NCI-H128 (cell line): Measurements from ENCODE around the gene SLC25A25.
"Not testable (repeated sequence)": the region's sequence is repeated elsewhere in the genome, so short reads cannot be mapped to it uniquely, and the experiment has no call there.

ENCODE experiments used
- DNase-seq: peaks from one replicate; lab custom pipeline; 2025; ENCODE audit not compliant: unreplicated experiment; lab: John Stamatoyannopoulos, UW

Gene SLC25A25

GRCh38 chr9:128123451-128124080 lies 55.5 kb downstream of the SLC25A25 start:
- DNase-seq: no peak

- DNase-seq: no peak
Observed at GRCh38 chr9:128124451-128124850, 56.4 kb downstream of the SLC25A25 start.

- peak; percentile 25 for DNase-seq
Observed at GRCh38 chr9:128124873-128125579, 57.0 kb downstream of the SLC25A25 start.

GRCh38 chr9:128125580-128126354 lies 57.7 kb downstream of the SLC25A25 start:
- no peak for DNase-seq

GRCh38 chr9:128127568-128127989 lies 59.5 kb downstream of the SLC25A25 start, which contains the start of gene PTGES2:
Gene PTGES2 (minus strand): TSS chr9:128127729. CDS start chr9:128127717, 12 bp downstream.
- DNase-seq: peak; percentile 48

GRCh38 chr9:128127990-128128835 lies 60.2 kb downstream of the SLC25A25 start:
- DNase-seq: peak; percentile 63

- no peak for DNase-seq
Observed at GRCh38 chr9:128128836-128129590, 61.0 kb downstream of the SLC25A25 start.

- not testable (repeated sequence) for DNase-seq
Observed at GRCh38 chr9:128129976-128130590, 62.1 kb downstream of the SLC25A25 start.

GRCh38 chr9:128130651-128131050 lies 62.6 kb downstream of the SLC25A25 start:
- not testable (repeated sequence) for DNase-seq

GRCh38 chr9:128131346-128131745 lies 63.3 kb downstream of the SLC25A25 start:
- not testable (repeated sequence) for DNase-seq

- not testable (repeated sequence) for DNase-seq
Observed at GRCh38 chr9:128132139-128132538, 64.1 kb downstream of the SLC25A25 start.

- DNase-seq: not testable (repeated sequence)
Observed at GRCh38 chr9:128135561-128135960, 67.5 kb downstream of the SLC25A25 start.

- no peak for DNase-seq
Observed at GRCh38 chr9:128136816-128137793, 69.1 kb downstream of the SLC25A25 start.

- no peak for DNase-seq
Observed at GRCh38 chr9:128138001-128138400, 70.0 kb downstream of the SLC25A25 start.

- no peak for DNase-seq
Observed at GRCh38 chr9:128139621-128140020, 71.6 kb downstream of the SLC25A25 start.

GRCh38 chr9:128141604-128142003 lies 73.6 kb downstream of the SLC25A25 start:
- no peak for DNase-seq

- DNase-seq: no peak
Observed at GRCh38 chr9:128142061-128142460, 74.0 kb downstream of the SLC25A25 start.

GRCh38 chr9:128142596-128142995 lies 74.6 kb downstream of the SLC25A25 start:
- no peak for DNase-seq
